AG04449 (cell line): ENCODE measurements around the gene OSBP2.

ENCODE experiments used
- CTCF ChIA-PET: fragments of 350-600 bp; formaldehyde crosslinking; extraction: SDS; loops from one replicate; lab custom pipeline; 2021; ENCODE audit warnings: antibody characterized with exemption; lab: Yijun Ruan, JAX
- POLR2A ChIA-PET: fragments of 400-600, 350-600 bp; formaldehyde crosslinking; extraction: SDS; loops from one replicate; lab custom pipeline; 2020; ENCODE audit warnings: antibody characterized with exemption, inconsistent platforms; lab: Yijun Ruan, JAX
- DNase-seq: peaks from one replicate; pipeline ENCODE4 v3.0.0-alpha.2; 2010; ENCODE audit warnings: low read depth, low spot score
- H3K4me3 ChIP-seq: 2 replicates; pipeline ENCODE4 v1.5.1; 2011; ENCODE audit warnings: low read depth, mild to moderate bottlenecking, control low read depth, low read length
- TF ChIP-seq, protein P1 (sequence below): IDR thresholded peaks from one replicate; pipeline ENCODE4 v1.5.1; 2011; ENCODE audit warnings: mild to moderate bottlenecking, moderate library complexity, low read length, control low read depth, inconsistent platforms; ENCODE audit not compliant: insufficient read depth; ENCODE audit errors: missing control alignments

Gene OSBP2

GRCh38 chr22:30949934-30950660 lies 255.4 kb downstream of the OSBP2 start:
- H3K4me3 ChIP-seq = no peak overlapping the region
- TF ChIP-seq, protein P1, sequence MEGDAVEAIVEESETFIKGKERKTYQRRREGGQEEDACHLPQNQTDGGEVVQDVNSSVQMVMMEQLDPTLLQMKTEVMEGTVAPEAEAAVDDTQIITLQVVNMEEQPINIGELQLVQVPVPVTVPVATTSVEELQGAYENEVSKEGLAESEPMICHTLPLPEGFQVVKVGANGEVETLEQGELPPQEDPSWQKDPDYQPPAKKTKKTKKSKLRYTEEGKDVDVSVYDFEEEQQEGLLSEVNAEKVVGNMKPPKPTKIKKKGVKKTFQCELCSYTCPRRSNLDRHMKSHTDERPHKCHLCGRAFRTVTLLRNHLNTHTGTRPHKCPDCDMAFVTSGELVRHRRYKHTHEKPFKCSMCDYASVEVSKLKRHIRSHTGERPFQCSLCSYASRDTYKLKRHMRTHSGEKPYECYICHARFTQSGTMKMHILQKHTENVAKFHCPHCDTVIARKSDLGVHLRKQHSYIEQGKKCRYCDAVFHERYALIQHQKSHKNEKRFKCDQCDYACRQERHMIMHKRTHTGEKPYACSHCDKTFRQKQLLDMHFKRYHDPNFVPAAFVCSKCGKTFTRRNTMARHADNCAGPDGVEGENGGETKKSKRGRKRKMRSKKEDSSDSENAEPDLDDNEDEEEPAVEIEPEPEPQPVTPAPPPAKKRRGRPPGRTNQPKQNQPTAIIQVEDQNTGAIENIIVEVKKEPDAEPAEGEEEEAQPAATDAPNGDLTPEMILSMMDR = no peak
- no peak for DNase-seq
- ChIA-PET POLR2A (interaction anchor here (1.7 kb wide), 1 partner anchor 135 kb away, joined by 5 read pairs; no protein-coding TSS in a partner anchor), CTCF (interaction anchor here (0.6 to 4.2 kb wide), 8 partner anchors 8 to 281 kb away, joined by 3 to 66 read pairs (median 5); partner anchors contain the start of genes MORC2, SELENOM, SMTN and TUG1)

DNA sequence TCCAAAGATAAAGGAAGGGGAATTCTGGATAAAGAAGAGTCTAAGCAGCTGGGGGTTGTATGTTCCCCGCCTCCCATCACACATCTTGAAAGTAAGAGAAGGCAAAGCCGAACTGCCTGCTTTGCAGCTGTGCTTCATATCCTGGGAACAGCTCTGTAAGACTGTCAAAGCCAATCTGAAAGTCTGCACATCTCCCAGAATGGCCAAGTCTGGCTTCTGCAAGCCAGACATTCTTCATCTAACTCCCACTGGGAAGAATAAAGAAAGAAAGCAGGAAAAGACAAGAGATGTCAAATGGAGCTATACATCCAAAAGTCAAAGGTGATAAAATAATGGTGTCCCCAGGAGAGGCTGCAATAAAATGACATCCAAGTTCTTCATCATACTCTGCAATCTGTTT lies 258.5 kb downstream of the OSBP2 start:
- H3K4me3 ChIP-seq = no peak overlapping the region
- POLR2A ChIA-PET = interaction anchor here (0.8 to 1.2 kb wide), 2 partner anchors 15 to 16 kb away, joined by 3 read pairs; partner anchors contain the start of genes MORC2 and TUG1
- TF ChIP-seq, protein P1 = no peak
- CTCF ChIA-PET = interaction anchor here (0.9 to 2.0 kb wide), 5 partner anchors 13 to 279 kb away, joined by 3 to 9 read pairs (median 5); no protein-coding TSS in a partner anchor
- DNase-seq = no peak

DNA sequence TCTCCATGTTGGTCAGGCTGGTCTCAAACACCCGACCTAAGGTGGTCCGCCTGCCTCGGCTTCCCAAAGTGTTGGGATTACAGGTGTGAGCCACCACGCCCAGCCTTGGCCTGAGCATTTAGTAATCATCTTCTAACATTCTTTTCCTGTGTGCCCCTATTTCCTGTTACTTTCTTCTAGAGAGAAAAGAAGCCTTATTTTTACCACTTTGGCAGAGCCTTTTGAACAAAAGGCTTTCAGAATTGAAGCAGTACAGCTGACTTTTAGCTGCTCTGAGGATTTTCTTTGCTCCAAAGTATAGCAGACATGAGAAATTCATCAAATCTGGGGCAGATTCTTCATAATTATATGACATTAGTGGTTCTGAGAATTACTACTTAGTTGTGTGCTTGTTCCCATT lies 260.5 kb downstream of the OSBP2 start:
- POLR2A ChIA-PET = no interaction called here
- no peak for DNase-seq
- H3K4me3 ChIP-seq = no peak overlapping the region
- TF ChIP-seq, protein P1 = no peak
- CTCF ChIA-PET = interaction anchor here (0.7 to 1.5 kb wide), 3 partner anchors 8 to 130 kb away, joined by 3 to 7 read pairs (median 3); no protein-coding TSS in a partner anchor
